HG02588 (cell line): Measurements from ENCODE around the gene TBC1D16.

Experiments
- ATAC-seq: cut with Tn5 transposase; IDR thresholded peaks from one replicate; pipeline ENCODE4 v1.9.1; 2021; ENCODE audit warnings: mild to moderate bottlenecking, moderate library complexity; ENCODE audit not compliant: unreplicated experiment

Gene TBC1D16

DNA sequence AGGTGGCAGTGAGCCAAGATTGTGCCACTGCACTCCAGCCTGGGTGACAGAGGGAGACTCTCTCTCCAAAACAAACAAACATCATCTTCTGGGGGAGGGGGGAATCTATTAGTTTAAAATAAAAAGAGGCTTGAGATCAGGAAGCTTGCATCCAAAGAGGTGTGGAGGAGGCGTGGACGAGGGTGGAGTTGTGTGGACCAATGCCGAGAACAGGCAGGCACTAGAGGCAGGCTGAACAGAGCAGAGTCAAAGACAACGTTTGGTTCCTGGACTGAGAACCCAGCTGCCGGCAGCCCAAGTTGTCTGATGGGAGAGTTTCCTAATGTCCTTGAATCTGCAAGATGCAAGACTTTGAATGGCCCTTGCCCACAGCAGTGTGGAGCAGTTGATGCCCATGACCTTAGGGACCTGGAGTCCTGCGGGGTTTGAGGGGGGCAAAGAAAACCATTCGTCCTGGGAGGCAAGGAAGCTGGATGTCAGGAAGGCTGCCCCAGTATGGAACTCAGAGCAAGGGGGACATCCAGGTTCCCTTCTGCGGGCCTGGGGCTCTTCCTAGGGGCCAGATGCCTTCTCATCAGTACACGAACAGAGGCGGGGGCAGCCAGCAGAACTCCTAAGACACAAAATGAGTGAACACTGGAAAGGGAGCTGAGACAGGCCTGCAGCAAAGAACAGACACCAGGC lies 9.2 kb downstream of the TBC1D16 start:
- ATAC-seq = no peak

GRCh38 chr17:80025796-80026195 lies 9.9 kb downstream of the TBC1D16 start:
- no peak for ATAC-seq

- ATAC-seq = no peak
Measured at GRCh38 chr17:80025140-80025539, 10.5 kb downstream of the TBC1D16 start.

DNA sequence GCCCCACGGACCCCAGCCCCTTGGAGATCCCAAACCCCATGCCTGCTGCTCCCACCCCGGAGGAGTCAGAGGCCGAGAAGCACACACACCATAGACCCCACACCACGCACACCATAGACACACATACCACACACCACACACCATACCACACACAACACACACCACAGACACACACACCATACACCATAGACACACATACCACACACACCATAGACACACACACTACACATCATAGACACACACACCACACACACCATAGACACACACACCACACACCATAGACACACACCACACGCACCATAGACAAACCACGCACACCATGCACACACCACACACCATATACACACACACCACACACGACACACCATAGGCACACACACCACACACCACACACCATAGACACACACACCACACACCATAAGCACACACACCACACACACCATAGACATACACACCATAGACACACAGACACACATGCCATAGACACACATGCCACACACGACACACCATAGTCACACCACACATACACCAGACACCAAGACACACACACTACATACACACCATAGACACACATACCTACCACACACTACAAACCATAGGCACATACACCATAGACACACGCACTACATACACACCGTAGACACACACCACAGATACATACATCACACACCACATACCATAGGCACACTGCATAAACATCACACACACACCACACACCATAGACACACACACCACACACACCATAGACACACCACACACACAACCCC lies 11.3 kb downstream of the TBC1D16 start:
- no peak for ATAC-seq

GRCh38 chr17:80023481-80024205 lies 12.0 kb downstream of the TBC1D16 start:
- no peak for ATAC-seq

DNA sequence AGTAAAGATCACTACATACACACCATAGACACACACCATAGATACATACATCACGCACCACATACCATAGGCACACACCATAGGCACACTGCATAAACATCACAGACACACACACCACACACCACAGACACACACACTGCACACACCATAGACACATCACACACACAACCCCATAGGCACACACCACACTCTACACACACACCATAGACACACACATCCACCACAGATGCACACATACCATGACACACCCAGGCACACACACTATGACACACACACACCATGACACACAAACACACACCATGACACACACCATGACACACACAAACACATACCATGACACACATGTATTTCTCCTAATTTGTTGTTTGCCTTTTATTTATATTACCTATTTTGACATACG lies 14.1 kb downstream of the TBC1D16 start:
- ATAC-seq = no peak

- ATAC-seq = no peak
Measured at GRCh38 chr17:80018917-80019651, 16.6 kb downstream of the TBC1D16 start.

- ATAC-seq = no peak
Measured at GRCh38 chr17:80017226-80018010, 18.3 kb downstream of the TBC1D16 start.

DNA sequence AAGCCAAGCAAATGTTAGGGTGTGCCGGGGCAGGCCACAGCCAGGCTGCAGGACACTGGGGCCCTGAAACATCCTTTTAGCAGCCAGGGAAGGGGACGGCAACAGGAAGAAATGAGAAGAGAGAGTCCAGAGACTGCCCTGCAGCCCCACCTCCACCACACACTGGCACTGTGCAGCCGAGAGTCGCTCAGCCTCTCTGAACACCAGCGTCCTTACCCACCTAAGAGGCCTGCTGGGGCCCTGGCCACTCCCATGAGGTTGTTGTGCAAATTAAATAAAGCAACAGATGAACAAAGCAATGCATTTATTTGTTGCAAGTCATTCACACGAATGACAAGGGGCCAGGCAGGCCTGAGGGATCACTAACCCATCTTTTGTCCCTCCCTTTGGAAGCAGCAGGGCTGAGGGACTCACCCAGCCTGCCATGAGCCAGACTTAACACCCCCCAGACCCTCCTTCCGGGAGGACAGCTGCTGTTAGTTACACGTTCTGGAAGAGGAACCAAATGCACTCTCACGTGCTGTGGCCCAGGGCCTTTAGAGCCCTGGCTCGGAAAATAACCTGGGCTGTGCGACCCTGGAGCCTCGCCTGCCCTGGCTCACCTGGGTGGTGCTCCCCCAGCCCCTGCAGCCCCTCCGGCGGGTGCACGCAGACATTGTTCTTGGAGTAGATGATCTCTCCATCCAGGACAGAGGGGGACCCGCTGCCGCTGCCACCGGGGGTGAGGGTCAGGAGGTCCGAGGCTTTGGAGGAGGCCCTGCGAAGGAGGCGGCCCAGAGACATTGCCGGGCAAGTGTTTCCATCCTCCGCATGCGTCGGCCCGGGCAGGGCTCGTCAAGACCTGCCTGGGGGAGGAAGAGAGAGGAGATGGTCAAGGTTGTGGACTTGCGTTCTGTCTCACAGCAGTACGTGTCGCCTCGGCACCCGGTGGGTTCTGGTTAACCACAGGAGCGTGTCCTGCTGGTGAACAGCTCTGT lies 22.6 kb downstream of the TBC1D16 start:
- no peak for ATAC-seq

GRCh38 chr17:80011989-80012555 lies 23.6 kb downstream of the TBC1D16 start:
- no peak for ATAC-seq

GRCh38 chr17:80010283-80010858 lies 25.3 kb downstream of the TBC1D16 start:
- ATAC-seq = no peak

DNA sequence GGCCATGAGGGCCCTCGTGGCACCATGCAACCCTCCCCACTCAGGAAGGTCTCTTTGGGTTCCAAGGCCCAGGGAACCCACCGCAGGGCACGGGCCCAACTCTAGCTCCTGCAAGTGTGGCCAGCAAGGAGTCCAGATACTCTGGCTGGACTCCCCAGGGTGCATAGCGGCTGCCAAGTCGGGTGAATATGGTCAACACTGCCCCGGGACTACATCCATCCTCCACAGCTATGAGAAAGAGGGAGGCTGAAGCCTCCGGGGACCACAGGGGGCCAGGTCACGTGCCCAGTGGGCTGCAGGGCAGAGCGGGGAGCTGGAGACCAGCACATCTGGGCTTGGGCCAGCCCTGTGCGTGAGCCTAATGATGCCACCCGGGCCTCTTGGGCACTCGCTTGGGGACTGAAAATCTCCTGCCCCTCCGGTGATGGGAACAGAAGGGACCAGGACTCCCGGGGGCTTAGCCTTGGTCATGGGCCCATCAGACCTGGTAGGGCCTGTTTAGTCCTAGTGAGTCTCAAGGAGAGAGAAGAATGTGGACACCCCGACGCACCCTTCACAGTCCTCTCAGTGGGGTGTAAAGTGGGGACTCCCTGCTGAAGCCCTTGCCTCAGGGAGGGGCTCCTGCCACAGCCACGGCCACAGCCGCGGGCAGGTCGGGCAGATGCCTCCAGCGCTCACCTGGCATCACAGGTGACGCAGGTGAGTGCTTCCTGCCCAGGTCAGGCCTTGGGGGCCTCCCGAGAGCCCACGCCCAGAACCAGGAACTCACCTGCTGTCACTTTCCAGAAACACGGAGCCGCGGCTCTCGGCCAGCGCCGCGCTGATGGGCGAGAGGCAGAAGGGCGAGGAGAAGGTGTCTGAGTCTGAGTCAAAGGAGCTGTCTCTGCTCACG lies 26.0 kb downstream of the TBC1D16 start:
- no peak for ATAC-seq

DNA sequence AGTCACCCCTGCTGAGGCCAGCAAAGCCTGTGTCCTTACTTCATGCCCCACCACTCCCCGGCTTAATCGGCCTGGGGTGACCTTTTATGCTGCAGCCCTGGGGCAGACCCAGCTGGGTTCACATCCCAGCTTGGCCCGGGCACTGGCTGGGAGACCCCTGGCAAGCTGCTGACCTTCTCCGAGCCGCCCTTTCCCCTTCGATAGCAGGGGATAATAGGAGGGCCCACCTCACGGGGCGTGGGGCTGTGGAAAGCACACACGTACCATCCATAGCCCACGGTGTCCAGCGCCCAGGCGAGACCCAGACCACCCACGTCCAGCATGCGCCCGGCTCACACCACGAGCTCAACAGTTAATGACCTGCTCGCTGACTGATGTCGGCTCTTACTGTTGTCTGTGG lies 26.8 kb downstream of the TBC1D16 start:
- no peak for ATAC-seq

DNA sequence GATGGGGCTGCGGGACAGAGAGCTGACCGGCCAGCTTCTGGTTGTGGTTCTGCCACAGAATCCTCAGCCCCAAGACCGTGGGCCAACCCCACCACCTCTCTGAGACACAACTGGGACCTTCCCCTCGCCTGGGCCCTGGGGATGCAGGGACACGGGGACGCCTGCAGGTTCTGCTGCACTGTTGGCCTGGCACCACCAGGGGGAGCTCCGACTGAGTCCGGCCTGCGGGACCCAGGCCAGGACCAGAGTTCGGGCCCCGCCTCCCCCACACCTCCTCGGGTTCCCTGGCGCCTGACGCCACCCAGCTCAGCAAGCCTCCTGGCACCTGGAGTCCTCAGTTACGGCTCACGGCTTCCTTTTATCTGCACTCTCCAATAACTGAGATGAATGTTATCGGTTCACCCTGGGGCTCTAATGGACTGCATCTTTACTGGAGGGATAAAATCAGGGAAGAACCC lies 27.3 kb downstream of the TBC1D16 start:
- peak; percentile 46 for ATAC-seq

GRCh38 chr17:80007939-80008338 lies 27.7 kb downstream of the TBC1D16 start:
- ATAC-seq = no peak

DNA sequence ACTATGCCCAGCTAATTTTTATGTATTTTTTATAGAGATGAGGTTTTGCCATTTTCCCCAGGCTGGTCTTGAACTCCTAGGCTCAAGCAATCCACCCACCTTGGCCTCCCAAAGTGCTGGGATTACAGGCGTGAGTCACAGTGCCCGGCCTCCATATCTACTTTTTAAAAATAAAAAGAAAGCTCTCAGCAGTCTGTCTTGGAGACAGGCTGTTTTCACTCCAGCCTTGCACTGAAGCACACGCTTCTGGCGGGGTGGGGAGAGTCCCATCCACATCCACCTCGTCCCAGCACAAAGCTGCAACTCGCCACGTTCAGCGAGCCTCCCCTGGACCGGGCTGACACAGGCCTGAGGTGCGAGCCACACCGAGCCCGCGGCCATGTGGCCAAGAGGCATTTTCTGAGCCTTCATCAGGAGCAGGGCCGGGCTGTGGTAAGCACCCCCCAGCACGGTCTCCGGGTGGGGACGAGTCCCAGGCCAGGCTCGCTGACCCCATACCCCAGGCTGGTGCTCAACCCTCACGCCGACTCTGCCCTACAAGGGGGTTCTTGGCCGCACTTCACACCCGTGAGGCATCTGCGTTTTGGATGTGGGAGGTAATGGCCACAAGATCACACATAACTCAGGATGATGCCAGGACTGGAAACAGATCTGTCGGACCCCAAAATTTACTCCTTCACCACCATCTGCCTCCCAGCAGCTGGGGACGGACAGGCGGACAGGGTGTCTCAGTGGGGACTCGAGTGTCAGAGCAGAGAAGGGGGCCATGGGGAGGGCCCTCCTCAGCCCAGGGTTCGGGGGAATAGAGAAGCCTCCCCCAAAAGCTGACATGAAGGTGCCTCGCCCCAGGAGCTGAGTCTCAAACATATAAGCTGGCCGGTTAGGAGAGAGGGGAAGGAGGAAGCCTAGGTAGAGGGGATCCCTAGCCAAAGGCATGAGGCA lies 28.6 kb downstream of the TBC1D16 start:
- no peak for ATAC-seq
